HG03095 (cell line): Measurements from ENCODE around the gene LEO1.

Source experiments
- ATAC-seq: cut with Tn5 transposase; IDR thresholded peaks from one replicate; pipeline ENCODE4 v1.9.1; 2021; ENCODE audit warnings: moderate library complexity; ENCODE audit not compliant: unreplicated experiment

LEO1 gene

DNA sequence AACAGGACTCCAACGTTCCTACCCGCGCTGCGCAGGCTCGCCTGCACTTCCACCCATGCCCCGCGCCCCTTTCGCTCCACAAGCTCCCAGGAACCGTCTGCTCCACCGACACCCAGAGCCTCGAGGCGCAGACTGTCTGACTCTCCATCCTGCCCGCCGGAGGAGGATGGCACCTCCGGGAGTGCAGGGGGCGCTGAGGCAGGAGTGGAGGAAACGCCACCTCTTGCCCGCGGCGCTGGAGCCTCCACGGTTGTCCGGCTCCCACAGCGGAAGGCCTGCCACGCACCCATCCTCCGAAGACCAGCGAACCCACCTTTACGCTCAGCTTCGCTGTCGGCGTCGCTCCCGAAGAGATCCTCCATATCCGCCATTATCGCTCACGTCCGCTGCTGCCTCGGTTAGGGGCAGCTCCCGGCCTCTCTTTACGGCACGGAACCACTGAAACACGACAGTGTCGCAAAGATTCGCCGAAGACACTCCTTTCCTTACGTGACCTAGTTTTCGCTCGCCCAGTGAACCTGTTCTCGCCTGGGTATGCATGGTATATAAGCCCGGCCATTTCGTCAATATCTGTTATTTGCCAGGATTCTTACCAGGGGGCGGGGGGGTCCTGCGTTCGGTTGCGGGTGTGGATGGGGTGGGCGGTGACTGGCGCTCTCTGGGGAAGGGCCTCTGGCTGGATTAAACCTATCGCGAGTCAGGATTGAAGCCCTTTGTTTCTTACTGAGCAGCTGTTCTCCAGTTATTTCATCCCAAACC, at the start of gene LEO1:
TSS of gene LEO1 (minus strand) at position 404 of the 759 bp plus-strand sequence. CDS start at position 371, 33 bp downstream.
- peak; percentile 71 for ATAC-seq

GRCh38 chr15:52021128-52021671, 49.6 kb upstream of the LEO1 start:
- no peak for ATAC-seq

DNA sequence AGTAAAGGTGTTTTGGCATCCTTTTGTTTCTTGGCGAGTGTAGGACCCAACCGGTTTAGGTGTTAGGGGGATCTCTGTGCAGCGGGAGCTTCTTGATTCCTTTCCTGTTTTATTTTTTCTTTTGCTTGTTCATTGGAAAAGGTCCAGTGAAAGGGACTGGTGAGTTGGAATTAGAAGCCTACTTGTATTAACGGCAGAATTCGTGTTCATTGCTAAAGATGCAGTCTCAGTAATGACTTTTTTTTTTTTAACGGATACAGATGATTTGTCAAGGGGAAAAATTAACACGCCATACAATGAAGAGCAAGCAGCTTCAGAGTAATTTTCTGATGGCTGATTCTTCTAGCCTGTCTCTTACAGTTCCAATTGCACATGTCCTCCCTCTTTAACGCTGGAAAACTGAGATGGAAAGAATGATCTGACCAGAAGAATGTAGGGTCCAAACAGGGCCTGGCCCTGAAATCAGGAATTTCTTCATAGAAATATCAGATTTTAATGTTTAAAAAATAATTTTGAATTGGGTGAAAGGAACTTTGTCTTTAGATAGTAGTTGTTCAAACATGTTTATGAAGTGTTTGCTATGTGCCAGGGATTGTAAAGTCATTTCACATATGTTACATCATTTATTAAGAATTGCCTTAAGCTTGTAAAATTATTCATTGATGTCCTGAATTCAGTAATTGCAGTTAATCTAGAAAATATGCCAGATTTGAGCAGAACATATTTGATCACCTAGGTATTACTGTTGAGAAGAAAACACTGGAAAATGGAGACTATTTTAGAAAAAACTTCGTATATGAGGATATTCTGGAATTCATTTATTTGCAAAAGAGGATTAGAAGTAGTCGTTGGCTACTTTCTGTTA, 48.9 kb upstream of the LEO1 start:
- ATAC-seq: peak; percentile 4

GRCh38 chr15:52019394-52020220, 48.0 kb upstream of the LEO1 start:
- ATAC-seq: peak; percentile 42

- peak; percentile 56 for ATAC-seq
These were observed 47.3 kb upstream of the LEO1 start, which contains the start of gene MAPK6 for GRCh38 chr15:52018693-52019393. TSS of gene MAPK6 (plus strand) at chr15:52019219. CDS start at chr15:52046461, 27,242 bp downstream.

DNA sequence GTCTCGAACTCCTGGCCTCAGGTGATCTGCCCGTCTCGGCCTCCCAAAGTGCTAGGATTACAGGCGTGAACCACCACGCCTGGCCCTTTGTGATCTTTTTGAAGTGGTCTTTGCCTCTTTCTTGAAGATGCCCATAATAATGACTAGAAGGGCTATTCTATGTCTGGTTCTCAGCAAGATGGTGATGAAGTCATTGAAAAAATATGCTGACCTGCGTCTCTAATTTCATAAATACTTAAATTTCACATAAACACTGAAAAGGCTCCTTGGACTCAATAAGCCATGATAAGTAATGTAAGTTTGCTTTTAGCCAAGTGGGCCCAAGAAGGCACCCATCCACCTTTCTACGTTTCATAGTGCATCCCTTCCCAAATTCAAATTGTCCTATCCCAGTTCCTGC, 46.7 kb upstream of the LEO1 start:
- ATAC-seq: no peak

- no peak for ATAC-seq
These were observed 44.7 kb upstream of the LEO1 start for GRCh38 chr15:52016316-52016715.

DNA sequence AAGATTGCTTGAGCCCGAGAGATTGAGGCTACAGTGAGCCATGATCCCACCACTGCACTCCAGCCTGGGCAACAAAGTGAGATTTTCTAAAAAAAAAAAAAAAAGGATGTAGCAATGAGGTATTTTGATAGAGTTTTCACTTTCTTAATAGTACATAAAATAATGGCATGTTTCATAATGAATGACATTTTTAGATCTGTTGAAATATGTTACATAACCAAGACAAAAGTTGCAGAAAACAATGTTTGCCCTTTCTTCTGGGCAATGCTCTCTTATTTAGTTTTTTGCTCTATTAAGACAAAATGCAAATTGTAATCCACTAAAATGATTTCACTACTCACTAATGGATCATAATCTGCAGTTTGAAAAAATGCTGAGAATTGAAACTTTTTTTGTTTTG, 43.0 kb upstream of the LEO1 start:
- no peak for ATAC-seq

DNA sequence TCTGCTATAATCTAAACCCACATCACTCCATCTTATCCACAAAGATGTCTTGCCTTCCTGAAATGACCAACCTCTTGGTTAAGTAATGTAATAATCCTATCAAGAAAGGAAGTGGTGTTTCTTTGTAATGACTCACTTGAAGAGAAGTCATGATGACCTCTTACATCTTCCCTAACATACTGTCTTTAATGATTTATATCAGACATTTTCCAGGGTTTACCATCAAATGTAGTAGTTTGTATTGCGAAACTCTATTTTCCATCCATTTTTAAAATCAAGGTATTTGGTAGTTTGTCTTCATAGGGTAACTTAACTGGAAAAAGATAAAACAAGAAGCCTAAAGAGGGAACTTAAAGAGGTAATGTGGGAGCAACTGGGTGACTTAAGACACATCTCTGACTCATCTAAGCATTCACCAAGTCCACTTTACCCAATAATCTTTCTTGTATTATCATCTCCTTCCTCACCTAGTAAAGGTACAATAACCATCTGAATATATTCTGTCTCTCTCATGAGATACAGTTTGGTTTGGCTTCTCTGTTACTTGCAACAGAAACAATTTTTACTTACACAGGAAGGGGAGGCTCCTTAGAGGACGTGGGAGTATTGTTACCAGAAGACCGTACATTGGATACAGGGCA, 41.7 kb upstream of the LEO1 start:
- no peak for ATAC-seq

- no peak for ATAC-seq
These were observed 40.6 kb upstream of the LEO1 start for GRCh38 chr15:52012210-52012609.

DNA sequence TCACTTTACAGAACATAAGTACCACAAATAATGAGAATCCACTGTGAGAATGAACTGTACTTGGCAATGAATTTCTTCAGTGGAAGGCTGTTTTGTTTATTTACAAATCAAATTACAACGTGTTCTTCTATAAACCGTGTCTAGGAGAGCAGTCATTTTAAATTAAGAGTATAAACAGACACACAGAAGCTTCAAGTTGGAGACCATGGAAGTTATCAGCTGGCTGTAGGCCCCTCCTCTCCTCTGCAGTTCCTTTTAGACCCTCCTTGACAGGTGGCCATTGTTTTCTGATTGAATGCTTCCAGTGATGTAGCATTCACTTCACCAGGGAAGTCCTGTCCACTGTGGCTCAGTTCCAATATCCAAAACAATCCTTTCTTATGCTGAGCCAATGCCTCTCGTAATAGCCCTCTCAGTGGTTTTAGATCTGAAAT, 40.1 kb upstream of the LEO1 start:
- ATAC-seq: no peak

- no peak for ATAC-seq
These were observed 39.3 kb upstream of the LEO1 start for GRCh38 chr15:52010633-52011595.

GRCh38 chr15:52008698-52009434, 37.3 kb upstream of the LEO1 start:
- no peak for ATAC-seq

- ATAC-seq: no peak
These were observed 36.8 kb upstream of the LEO1 start for GRCh38 chr15:52008359-52008697.

DNA sequence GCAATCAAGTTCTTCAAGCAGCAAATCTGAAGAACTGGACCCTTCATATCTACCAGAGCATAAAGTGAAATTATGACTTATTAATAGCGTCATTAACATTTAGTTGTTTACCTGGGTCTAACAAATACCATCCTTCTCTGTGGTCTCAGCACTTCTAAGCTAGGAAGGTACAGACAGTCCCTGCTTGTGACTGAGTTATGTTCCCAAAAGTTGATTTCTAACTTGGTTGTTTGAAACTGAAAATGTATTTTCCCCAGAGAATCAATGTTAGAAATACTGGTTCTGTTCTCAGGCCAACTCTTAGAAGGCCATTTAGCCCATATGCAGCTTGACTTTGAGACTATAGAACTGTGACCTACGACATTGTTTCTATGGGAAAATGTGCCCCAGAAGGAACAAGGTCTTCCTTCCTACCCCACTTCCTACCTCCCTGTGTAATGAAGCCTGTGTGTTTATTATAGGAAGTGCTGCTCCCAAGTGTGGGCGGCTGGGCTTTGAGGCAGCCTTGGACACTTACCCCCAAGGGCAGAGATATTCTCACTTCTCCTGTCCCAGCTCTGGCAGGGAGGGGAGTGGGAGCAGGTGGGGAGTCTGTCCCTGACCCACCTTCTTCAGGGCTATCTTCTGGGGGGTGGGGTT, 35.2 kb upstream of the LEO1 start:
- peak; percentile 27 for ATAC-seq

- ATAC-seq: peak; percentile 72
These were observed 34.4 kb upstream of the LEO1 start for GRCh38 chr15:52005748-52006701.
